ENCODE data around the gene SSH3.
"Not testable (repeated sequence)": the region's sequence is repeated elsewhere in the genome, so short reads cannot be mapped to it uniquely, and the experiment has no call there.

The SSH3 gene

GRCh38 chr11:67260406-67260805 is 42.9 kb upstream of the SSH3 start:
- Histone ChIP-seq H3K36me3 (ENCODE audit: control insufficient read depth, low read length) (peaks cover 19% of the 10 kb centered on the region), H3K9me3 (ENCODE audit: control insufficient read depth, insufficient read depth, low read length) (no peaks in the 10 kb centered on the region), H3K4me1 (ENCODE audit: control insufficient read depth, low read length) (peaks cover 31% of the 10 kb centered on the region), H3K4me2 (ENCODE audit: low read length) (no peak overlapping the region), H3F3A (ENCODE audit: control insufficient read depth, insufficient read depth) (peaks cover 27% of the 10 kb centered on the region), H4K20me1 (ENCODE audit: control insufficient read depth, insufficient read depth, low read depth, low read length) (0 out of 2 replicates have a peak, but pooled peaks cover 3% of the 10 kb centered on the region), H3K27me3 (ENCODE audit: control insufficient read depth, low read length) (no peaks in the 10 kb centered on the region), H3K9me2 (replicated peaks; ENCODE audit: control insufficient read depth, low read length) (no peaks in the 10 kb centered on the region), H3K27ac (ENCODE audit: low read depth, low read length) (no peak overlapping the region), H3K79me2 (ENCODE audit: control insufficient read depth, low read length) (peaks cover under 1% of the 10 kb centered on the region), H3K4me3 (ENCODE audit: low read length) (no peak overlapping the region)
- no peak for TF ChIP-seq CTCF (IDR thresholded peaks at IDR 0.05; ENCODE audit: low read depth, low read length, poor library complexity, severe bottlenecking)
- TF ChIP-seq EZH2phosphoT487 (IDR thresholded peaks at IDR 0.05; ENCODE audit: borderline replicate concordance, low read length) = no peak

GRCh38 chr11:67260885-67261639 is 42.3 kb upstream of the SSH3 start:
- not testable (repeated sequence) for H3K27ac ChIP-seq (ENCODE audit: low read depth, low read length); H4K20me1 ChIP-seq (ENCODE audit: control insufficient read depth, insufficient read depth, low read depth, low read length); H3K79me2 ChIP-seq (ENCODE audit: control insufficient read depth, low read length); H3K9me3 ChIP-seq (ENCODE audit: control insufficient read depth, insufficient read depth, low read length); H3K27me3 ChIP-seq (ENCODE audit: control insufficient read depth, low read length); H3K9me2 ChIP-seq (replicated peaks; ENCODE audit: control insufficient read depth, low read length)
- Histone ChIP-seq H3K4me3 (ENCODE audit: low read length) (peak overlapping the region; percentile 45), H3K4me1 (ENCODE audit: control insufficient read depth, low read length) (peaks cover 38% of the 10 kb centered on the region), H3F3A (ENCODE audit: control insufficient read depth, insufficient read depth) (peaks cover 27% of the 10 kb centered on the region), H3K36me3 (ENCODE audit: control insufficient read depth, low read length) (peaks cover 16% of the 10 kb centered on the region), H3K4me2 (ENCODE audit: low read length) (peak overlapping the region; percentile 60)

GRCh38 chr11:67261640-67261945 is 41.7 kb upstream of the SSH3 start:
- Histone ChIP-seq H3K27ac (ENCODE audit: low read depth, low read length) (no peak overlapping the region), H3K4me2 (ENCODE audit: low read length) (peak overlapping the region; percentile 60), H3K36me3 (ENCODE audit: control insufficient read depth, low read length) (peaks cover 10% of the 10 kb centered on the region), H3K9me2 (replicated peaks; ENCODE audit: control insufficient read depth, low read length) (no peaks in the 10 kb centered on the region), H3K79me2 (ENCODE audit: control insufficient read depth, low read length) (peaks cover 8% of the 10 kb centered on the region), H3K4me1 (ENCODE audit: control insufficient read depth, low read length) (peaks cover 39% of the 10 kb centered on the region), H3K27me3 (ENCODE audit: control insufficient read depth, low read length) (no peaks in the 10 kb centered on the region), H4K20me1 (ENCODE audit: control insufficient read depth, insufficient read depth, low read depth, low read length) (0 out of 2 replicates have a peak, but pooled peaks cover 3% of the 10 kb centered on the region), H3K9me3 (ENCODE audit: control insufficient read depth, insufficient read depth, low read length) (no peaks in the 10 kb centered on the region), H3K4me3 (ENCODE audit: low read length) (peak overlapping the region; percentile 45), H3F3A (ENCODE audit: control insufficient read depth, insufficient read depth) (peaks cover 22% of the 10 kb centered on the region)
- no peak for TF ChIP-seq CTCF (IDR thresholded peaks at IDR 0.05; ENCODE audit: low read depth, low read length, poor library complexity, severe bottlenecking)

GRCh38 chr11:67261946-67262681 is 41.2 kb upstream of the SSH3 start:
- Histone ChIP-seq H3K4me3 (ENCODE audit: low read length) (peak overlapping the region; percentile 53), H3K36me3 (ENCODE audit: control insufficient read depth, low read length) (peaks cover 10% of the 10 kb centered on the region), H3F3A (ENCODE audit: control insufficient read depth, insufficient read depth) (peaks cover 16% of the 10 kb centered on the region), H4K20me1 (ENCODE audit: control insufficient read depth, insufficient read depth, low read depth, low read length) (0 out of 2 replicates have a peak, but pooled peaks cover 1% of the 10 kb centered on the region), H3K4me1 (ENCODE audit: control insufficient read depth, low read length) (peaks cover 39% of the 10 kb centered on the region), H3K9me3 (ENCODE audit: control insufficient read depth, insufficient read depth, low read length) (no peaks in the 10 kb centered on the region), H3K9me2 (replicated peaks; ENCODE audit: control insufficient read depth, low read length) (no peaks in the 10 kb centered on the region), H3K27me3 (ENCODE audit: control insufficient read depth, low read length) (no peaks in the 10 kb centered on the region), H3K4me2 (ENCODE audit: low read length) (peak overlapping the region; percentile 65), H3K27ac (ENCODE audit: low read depth, low read length) (no peak overlapping the region), H3K79me2 (ENCODE audit: control insufficient read depth, low read length) (peaks cover 13% of the 10 kb centered on the region)
- TF ChIP-seq EZH2phosphoT487 (IDR thresholded peaks at IDR 0.05; ENCODE audit: borderline replicate concordance, low read length) = no peak
- TF ChIP-seq CTCF (IDR thresholded peaks at IDR 0.05; ENCODE audit: low read depth, low read length, poor library complexity, severe bottlenecking) = no peak

Measured in DOHH2 (cell line).